Endothelial cell of umbilical vein (primary cell): Measurements from ENCODE around the gene GTPBP3. TPM values are rescaled to one million over a fixed set of nuclear protein-coding genes. Genes with fewer than 3 reads are reported as not detected.

Experiments
- BruUV-seq: library from RNA; stranded (reverse); fragments of 400-500 nt; replicated peaks from 2 replicates; lab custom pipeline; 2021; lab: Mats Ljungman, UMichigan
- CTCF ChIA-PET: fragments of 300-600, 350-600 bp; sonication (Branson Sonifier 250); formaldehyde crosslinking; loops from one replicate; lab custom pipeline; 2021; ENCODE audit warnings: antibody characterized with exemption, inconsistent platforms; lab: Charles Lee
- POLR2A ChIA-PET: fragments of 300-600, 350-600 bp; sonication (Branson Sonifier 250); formaldehyde crosslinking; loops from one replicate; lab custom pipeline; 2021; ENCODE audit warnings: antibody characterized with exemption, inconsistent platforms; lab: Charles Lee
- DNase-seq: peaks from one replicate; pipeline ENCODE4 v3.0.0-alpha.2; 2011; ENCODE audit warnings: low read depth, low spot score
- FAIRE-seq: peaks from 2 replicates; lab custom pipeline; 2011; peaks lifted over from hg19 to GRCh38; lab: Jason Lieb, UNC
- H2AFZ ChIP-seq: 2 replicates; pipeline ENCODE4 v1.6.0; 2012; ENCODE audit warnings: low read depth, low read length, control low read depth, inconsistent platforms
- H3K27ac ChIP-seq: 2 replicates; pipeline ENCODE4 v1.5.1; 2011; ENCODE audit warnings: low read depth, mild to moderate bottlenecking, control low read depth, low read length, moderate library complexity; ENCODE audit not compliant: insufficient read depth
- H3K27me3 ChIP-seq, 2 experiments: 2 replicates each; pipeline versions ENCODE4 v1.6.0 to v1.6.1; 2011; ENCODE audit warnings: low read length in 2 of 2, mixed read lengths in 1 of 2; ENCODE audit not compliant: control insufficient read depth in 2 of 2, insufficient read depth in 2 of 2
- H3K36me3 ChIP-seq, 2 experiments: 2 replicates in 1 of 2; 3 replicates in 1 of 2; pipeline ENCODE4 v1.5.1; 2011; ENCODE audit warnings: low read length in 2 of 2, mild to moderate bottlenecking in 1 of 2, moderate library complexity in 1 of 2; ENCODE audit not compliant: control insufficient read depth in 2 of 2, insufficient read depth in 2 of 2; ENCODE audit errors: extremely low read depth in 1 of 2
- H3K4me1 ChIP-seq: 3 replicates; pipeline ENCODE4 v1.5.1; 2011; ENCODE audit warnings: mild to moderate bottlenecking, low read length; ENCODE audit not compliant: control insufficient read depth, insufficient read depth; ENCODE audit errors: extremely low read depth
- H3K4me2 ChIP-seq: 2 replicates; pipeline ENCODE4 v1.6.1; 2011; ENCODE audit warnings: low read length, control low read depth, mixed read lengths; ENCODE audit not compliant: insufficient read depth
- H3K4me3 ChIP-seq, 3 experiments: fragments of 200-600 bp in 1 of 3; sonication (generic), shearing (Covaris generic) in 1 of 3; replicated peaks in 1 of 3; 2 replicates each; pipeline ENCODE4 v1.5.1; 2011 to 2016; ENCODE audit warnings: control low read depth in 3 of 3, low read length in 3 of 3, mild to moderate bottlenecking in 2 of 3, inconsistent platforms in 1 of 3, low read depth in 1 of 3, moderate library complexity in 1 of 3; ENCODE audit not compliant: insufficient read depth in 1 of 3
- H3K79me2 ChIP-seq: 2 replicates; pipeline ENCODE4 v1.6.0; 2012; ENCODE audit warnings: low read length, inconsistent platforms; ENCODE audit not compliant: control insufficient read depth, insufficient read depth
- H3K9ac ChIP-seq: replicated peaks from 2 replicates; pipeline ENCODE3; 2011; ENCODE audit warnings: low read length, control low read depth; ENCODE audit not compliant: insufficient read depth; ENCODE audit errors: extremely low read depth
- H3K9me1 ChIP-seq: replicated peaks from 3 replicates; pipeline ENCODE4 v1.6.0; 2011; ENCODE audit warnings: mild to moderate bottlenecking, low read length; ENCODE audit not compliant: control insufficient read depth, insufficient read depth; ENCODE audit errors: extremely low read depth
- H3K9me3 ChIP-seq: replicated peaks from 2 replicates; pipeline ENCODE4 v1.5.1; 2012; ENCODE audit warnings: low read length, inconsistent platforms; ENCODE audit not compliant: control insufficient read depth, insufficient read depth
- H4K20me1 ChIP-seq: replicated peaks from 2 replicates; pipeline ENCODE3; 2011; ENCODE audit warnings: mild to moderate bottlenecking, low read length; ENCODE audit not compliant: control insufficient read depth, insufficient read depth; ENCODE audit errors: extremely low read depth
- EZH2 ChIP-seq: IDR thresholded peaks from 2 replicates; pipeline ENCODE4 v1.6.1; 2012; ENCODE audit warnings: borderline replicate concordance, low read depth, mild to moderate bottlenecking, moderate library complexity, low read length, inconsistent platforms; ENCODE audit not compliant: severe bottlenecking
- FOS ChIP-seq: IDR thresholded peaks from 2 replicates; pipeline ENCODE4 v1.6.1; 2011; ENCODE audit warnings: mild to moderate bottlenecking, low read length, moderate library complexity, borderline replicate concordance; ENCODE audit not compliant: insufficient read depth
- GATA2 ChIP-seq: IDR thresholded peaks from 2 replicates; pipeline ENCODE4 v1.7.0; 2011; ENCODE audit warnings: low read depth, mild to moderate bottlenecking, moderate library complexity, mixed read lengths, low read length; ENCODE audit not compliant: insufficient read length, insufficient read depth
- JUN ChIP-seq: IDR thresholded peaks from 2 replicates; pipeline ENCODE4 v1.6.1; 2011; ENCODE audit warnings: borderline replicate concordance, low read depth; ENCODE audit not compliant: insufficient read length, insufficient read depth
- MYC ChIP-seq: IDR thresholded peaks from one replicate; pipeline ENCODE4 v1.6.1; 2011; ENCODE audit warnings: mild to moderate bottlenecking, low read depth, low read length
- POLR2A ChIP-seq: IDR thresholded peaks from 2 replicates; pipeline ENCODE4 v1.6.1; 2012; ENCODE audit warnings: low read depth, mild to moderate bottlenecking, control low read depth, low read length
- POLR2AphosphoS5 ChIP-seq: IDR thresholded peaks from 2 replicates; pipeline ENCODE4 v1.6.1; 2012; ENCODE audit warnings: low read depth, mild to moderate bottlenecking, control low read depth, low read length, moderate library complexity; ENCODE audit not compliant: insufficient read depth
- dilution Hi-C: fragments of 300-500 bp; cut with MboI; formaldehyde crosslinking; loops from one replicate; pipeline ENCODE4 v1.15.0; 2019; ENCODE audit warnings: low sequenced_read_pairs; ENCODE audit not compliant: extremely low pct_ligation_motif_present
- intact Hi-C: fragments of 100-400 bp; cut with micrococcal nuclease; formaldehyde crosslinking; loops from one replicate; pipeline ENCODE4 v1.10.0; 2022
- polyA plus RNA-seq, 4 experiments: library from polyadenylated mRNA; depleted of rRNA in 3 of 4; stranded (reverse) in 3 of 4; unstranded in 1 of 4; fragments of >200 nt; gene quantifications; 2 replicates each; pipeline versions ENCODE4 v1.2.1 to v1.2.3, GENCODE V29; 2011 to 2012; ENCODE audit warnings: missing spikeins in 1 of 4
- total RNA-seq: library from RNA; stranded (reverse); gene quantifications from 2 replicates; pipeline ENCODE4 v1.2.3, GENCODE V29; 2021
- TF ChIP-seq, protein P1 (sequence below), 2 donors: IDR thresholded peaks; 1 replicate in 1 of 2; 2 replicates in 1 of 2; pipeline ENCODE4 v1.5.1; 2011; ENCODE audit warnings: low read length in 2 of 2, mild to moderate bottlenecking in 2 of 2, moderate library complexity in 2 of 2, control low read depth in 1 of 2, inconsistent platforms in 1 of 2, low read depth in 1 of 2; ENCODE audit not compliant: insufficient read depth in 1 of 2; ENCODE audit errors: extremely low read depth in 1 of 2
- TF ChIP-seq, protein P2 (sequence below): IDR thresholded peaks from 2 replicates; pipeline ENCODE4 v1.6.1; 2011; ENCODE audit not compliant: insufficient read depth, insufficient read length

Gene GTPBP3
- total and polyA plus RNA-seq, 2 donors (not counting 3 experiments of a cell fraction or from before 2014, with no cell fraction given), result 12.7 to 34.7 TPM

DNA sequence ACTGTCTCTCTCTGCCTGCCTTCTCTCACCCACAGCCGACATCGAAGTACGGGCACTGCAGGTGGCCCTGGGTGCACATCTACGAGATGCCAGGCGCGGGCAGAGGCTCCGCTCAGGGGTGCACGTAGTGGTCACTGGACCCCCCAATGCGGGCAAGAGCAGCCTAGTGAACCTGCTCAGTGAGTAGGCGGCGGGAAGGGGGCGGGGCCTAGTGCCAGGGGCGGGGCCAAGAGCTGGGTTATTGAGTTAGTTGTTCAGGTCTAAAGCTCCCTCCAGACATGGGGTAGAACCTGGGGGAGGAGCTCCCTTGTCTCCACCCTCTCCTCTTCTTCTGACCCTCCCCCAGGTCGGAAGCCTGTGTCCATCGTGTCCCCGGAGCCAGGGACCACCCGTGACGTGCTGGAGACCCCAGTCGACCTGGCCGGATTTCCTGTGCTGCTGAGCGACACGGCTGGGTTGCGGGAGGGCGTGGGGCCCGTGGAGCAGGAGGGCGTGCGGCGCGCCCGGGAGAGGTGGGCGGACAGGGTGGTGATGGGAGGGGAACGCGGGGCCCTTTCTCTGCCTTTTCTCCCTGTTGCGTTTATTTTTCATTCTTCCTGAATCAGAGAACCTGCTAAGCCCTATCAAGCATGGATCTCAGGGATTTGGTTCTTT, 1.9 kb downstream of the GTPBP3 start:
- CTCF ChIA-PET, result interaction anchor here (0.7 kb wide), 1 partner anchor 47 kb away, joined by 3 read pairs; no protein-coding TSS in a partner anchor
- POLR2A ChIA-PET, result interaction anchor here (0.6 kb wide), 1 partner anchor 651 kb away, joined by 8 read pairs; no protein-coding TSS in a partner anchor
- BruUV-seq, result no TSS peak
- no peaks in the 10 kb centered on the region for H4K20me1 ChIP-seq
- no peaks in the 10 kb centered on the region for H3K9me1 ChIP-seq
- H3K36me3 ChIP-seq, result no peaks in the 10 kb centered on the region
- H3K4me3 ChIP-seq, result no peak overlapping the region
- TF ChIP-seq, protein P1, sequence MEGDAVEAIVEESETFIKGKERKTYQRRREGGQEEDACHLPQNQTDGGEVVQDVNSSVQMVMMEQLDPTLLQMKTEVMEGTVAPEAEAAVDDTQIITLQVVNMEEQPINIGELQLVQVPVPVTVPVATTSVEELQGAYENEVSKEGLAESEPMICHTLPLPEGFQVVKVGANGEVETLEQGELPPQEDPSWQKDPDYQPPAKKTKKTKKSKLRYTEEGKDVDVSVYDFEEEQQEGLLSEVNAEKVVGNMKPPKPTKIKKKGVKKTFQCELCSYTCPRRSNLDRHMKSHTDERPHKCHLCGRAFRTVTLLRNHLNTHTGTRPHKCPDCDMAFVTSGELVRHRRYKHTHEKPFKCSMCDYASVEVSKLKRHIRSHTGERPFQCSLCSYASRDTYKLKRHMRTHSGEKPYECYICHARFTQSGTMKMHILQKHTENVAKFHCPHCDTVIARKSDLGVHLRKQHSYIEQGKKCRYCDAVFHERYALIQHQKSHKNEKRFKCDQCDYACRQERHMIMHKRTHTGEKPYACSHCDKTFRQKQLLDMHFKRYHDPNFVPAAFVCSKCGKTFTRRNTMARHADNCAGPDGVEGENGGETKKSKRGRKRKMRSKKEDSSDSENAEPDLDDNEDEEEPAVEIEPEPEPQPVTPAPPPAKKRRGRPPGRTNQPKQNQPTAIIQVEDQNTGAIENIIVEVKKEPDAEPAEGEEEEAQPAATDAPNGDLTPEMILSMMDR (IDR thresholded peaks at IDR 0.05; ENCODE audit: extremely low read depth in 1 of 2, insufficient read depth in 1 of 2, low read depth in 1 of 2, low read length in 2 of 2), result no peak
- no peak for TF ChIP-seq MYC
- no peak for TF ChIP-seq GATA2
- no peak for TF ChIP-seq EZH2
- TF ChIP-seq JUN, result no peak
- TF ChIP-seq, protein P2, sequence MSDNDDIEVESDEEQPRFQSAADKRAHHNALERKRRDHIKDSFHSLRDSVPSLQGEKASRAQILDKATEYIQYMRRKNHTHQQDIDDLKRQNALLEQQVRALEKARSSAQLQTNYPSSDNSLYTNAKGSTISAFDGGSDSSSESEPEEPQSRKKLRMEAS, result no peak
- TF ChIP-seq POLR2AphosphoS5, result no peak
- no peak for TF ChIP-seq POLR2A
- TF ChIP-seq FOS, result no peak
- no peaks in the 10 kb centered on the region for H3K27me3 ChIP-seq
- H3K4me2 ChIP-seq, result no peak overlapping the region
- no peak overlapping the region for H3K9ac ChIP-seq
- H3K4me1 ChIP-seq, result peaks cover 14% of the 10 kb centered on the region
- H3K79me2 ChIP-seq, result peaks cover 4% of the 10 kb centered on the region
- H3K9me3 ChIP-seq, result no peaks in the 10 kb centered on the region
- H3K27ac ChIP-seq, result no peak overlapping the region
- intact Hi-C loops (no loop called here), dilution Hi-C loops (no loop called here)
- FAIRE-seq (peak; percentile 21), DNase-seq (no peak)
- H2AFZ ChIP-seq, result no peak overlapping the region
